Activated CD4-positive, alpha-beta T cell treated with anti-CD3 and anti-CD28 coated beads, Interleukin-2, amount 10 ng/mL, durations not matched to agents 7 days and 5 days (primary cell): ENCODE results near the gene GUF1. TPM values are rescaled to one million over a fixed set of nuclear protein-coding genes. Genes with fewer than 3 reads are reported as not detected.
"Not testable (repeated sequence)": the region's sequence is repeated elsewhere in the genome, so short reads cannot be mapped to it uniquely, and the experiment has no call there.

Experiments
- CTCF ChIA-PET: fragments of 350-600 bp; sonication (Branson Sonifier 250); formaldehyde crosslinking; loops from one replicate; lab custom pipeline; 2021; ENCODE audit warnings: antibody characterized with exemption; lab: Charles Lee
- POLR2A ChIA-PET: fragments of 350-600 bp; sonication (Branson Sonifier 250); formaldehyde crosslinking; loops from one replicate; lab custom pipeline; 2021; ENCODE audit warnings: antibody characterized with exemption; lab: Charles Lee
- DNase-seq: peaks from one replicate; pipeline ENCODE4 v3.0.0-alpha.2; 2020
- H3K27ac Mint-ChIP-seq: one replicate; pipeline ENCODE4 v1.8.0; 2021; ENCODE audit warnings: mild to moderate bottlenecking, moderate library complexity, mixed read lengths
- H3K27me3 Mint-ChIP-seq: one replicate; pipeline ENCODE4 v1.8.0; 2021; ENCODE audit warnings: mixed read lengths
- H3K36me3 Mint-ChIP-seq: one replicate; pipeline ENCODE4 v1.8.0; 2021; ENCODE audit warnings: low read depth, mixed read lengths
- H3K4me1 Mint-ChIP-seq: one replicate; pipeline ENCODE4 v1.8.0; 2021; ENCODE audit warnings: mixed read lengths
- H3K4me3 Mint-ChIP-seq: one replicate; pipeline ENCODE4 v1.8.0; 2021; ENCODE audit warnings: mild to moderate bottlenecking, moderate library complexity, mixed read lengths
- H3K9me3 Mint-ChIP-seq: one replicate; pipeline ENCODE4 v1.8.0; 2021; ENCODE audit warnings: mixed read lengths
- total RNA-seq, 2 experiments: library from RNA; stranded (reverse); gene quantifications; one replicate each; pipeline ENCODE4 v1.2.3, GENCODE V29; 2021

GUF1 gene
- total RNA-seq, 2 experiments from 2014 or later, result 23.6 to 28.5 TPM

- Mint-ChIP-seq H3K36me3 (peaks cover 2% of the 10 kb centered on the region), H3K27me3 (no peaks in the 10 kb centered on the region), H3K4me1 (peaks cover 11% of the 10 kb centered on the region), H3K27ac (no peak overlapping the region), H3K9me3 (no peaks in the 10 kb centered on the region), H3K4me3 (no peak overlapping the region)
- ChIA-PET POLR2A (no interaction called here), CTCF (no interaction called here)
- DNase-seq, result no peak
Measured at GRCh38 chr4:44720371-44720770, 42.2 kb downstream of the GUF1 start.

GRCh38 chr4:44722001-44722400 is 43.8 kb downstream of the GUF1 start:
- no peaks in the 10 kb centered on the region for H3K9me3 Mint-ChIP-seq
- H3K4me3 Mint-ChIP-seq, result no peak overlapping the region
- POLR2A ChIA-PET, result no interaction called here
- H3K27me3 Mint-ChIP-seq, result no peaks in the 10 kb centered on the region
- CTCF ChIA-PET, result no interaction called here
- H3K36me3 Mint-ChIP-seq, result no peaks in the 10 kb centered on the region
- no peak overlapping the region for H3K27ac Mint-ChIP-seq
- H3K4me1 Mint-ChIP-seq, result peaks cover 20% of the 10 kb centered on the region
- DNase-seq, result no peak

GRCh38 chr4:44725166-44725565 is 46.9 kb downstream of the GUF1 start:
- CTCF ChIA-PET, result interaction anchor here (0.9 kb wide), 1 partner anchor 8 kb away, joined by 3 read pairs; no protein-coding TSS in a partner anchor

DNA sequence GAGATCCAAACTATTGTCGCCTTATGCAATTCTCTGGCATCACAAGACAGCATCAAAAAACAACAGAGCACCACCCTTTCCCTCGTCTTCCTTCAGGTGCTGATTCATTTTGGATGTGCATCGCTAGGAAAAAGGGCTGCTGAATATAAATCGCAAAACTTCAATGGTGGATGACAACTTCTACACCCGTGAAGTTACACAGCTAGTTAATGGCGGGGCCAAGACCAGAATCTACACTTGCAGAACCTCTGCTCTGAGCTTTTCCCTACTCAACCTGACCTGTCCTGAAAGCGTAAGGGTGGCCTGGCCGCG is 47.5 kb downstream of the GUF1 start:
- peaks cover 20% of the 10 kb centered on the region for H3K4me1 Mint-ChIP-seq
- no peaks in the 10 kb centered on the region for H3K36me3 Mint-ChIP-seq
- H3K27ac Mint-ChIP-seq, result peak overlapping the region; percentile 94
- DNase-seq, result no peak
- peak overlapping the region; percentile 92 for H3K4me3 Mint-ChIP-seq
- no peaks in the 10 kb centered on the region for H3K9me3 Mint-ChIP-seq
- ChIA-PET CTCF (interaction anchor here (0.9 kb wide), 1 partner anchor 8 kb away, joined by 3 read pairs; no protein-coding TSS in a partner anchor), POLR2A (no interaction called here)
- peaks cover 3% of the 10 kb centered on the region for H3K27me3 Mint-ChIP-seq

More at GRCh38 chr4:44725166-44725565, 46.9 kb downstream of the GUF1 start:
- H3K9me3 Mint-ChIP-seq, result no peaks in the 10 kb centered on the region
- H3K4me1 Mint-ChIP-seq, result peaks cover 20% of the 10 kb centered on the region
- peak overlapping the region; percentile 92 for H3K4me3 Mint-ChIP-seq
- H3K36me3 Mint-ChIP-seq, result no peaks in the 10 kb centered on the region
- no peaks in the 10 kb centered on the region for H3K27me3 Mint-ChIP-seq
- POLR2A ChIA-PET, result no interaction called here
- H3K27ac Mint-ChIP-seq, result peak overlapping the region; percentile 71
- no peak for DNase-seq

DNA sequence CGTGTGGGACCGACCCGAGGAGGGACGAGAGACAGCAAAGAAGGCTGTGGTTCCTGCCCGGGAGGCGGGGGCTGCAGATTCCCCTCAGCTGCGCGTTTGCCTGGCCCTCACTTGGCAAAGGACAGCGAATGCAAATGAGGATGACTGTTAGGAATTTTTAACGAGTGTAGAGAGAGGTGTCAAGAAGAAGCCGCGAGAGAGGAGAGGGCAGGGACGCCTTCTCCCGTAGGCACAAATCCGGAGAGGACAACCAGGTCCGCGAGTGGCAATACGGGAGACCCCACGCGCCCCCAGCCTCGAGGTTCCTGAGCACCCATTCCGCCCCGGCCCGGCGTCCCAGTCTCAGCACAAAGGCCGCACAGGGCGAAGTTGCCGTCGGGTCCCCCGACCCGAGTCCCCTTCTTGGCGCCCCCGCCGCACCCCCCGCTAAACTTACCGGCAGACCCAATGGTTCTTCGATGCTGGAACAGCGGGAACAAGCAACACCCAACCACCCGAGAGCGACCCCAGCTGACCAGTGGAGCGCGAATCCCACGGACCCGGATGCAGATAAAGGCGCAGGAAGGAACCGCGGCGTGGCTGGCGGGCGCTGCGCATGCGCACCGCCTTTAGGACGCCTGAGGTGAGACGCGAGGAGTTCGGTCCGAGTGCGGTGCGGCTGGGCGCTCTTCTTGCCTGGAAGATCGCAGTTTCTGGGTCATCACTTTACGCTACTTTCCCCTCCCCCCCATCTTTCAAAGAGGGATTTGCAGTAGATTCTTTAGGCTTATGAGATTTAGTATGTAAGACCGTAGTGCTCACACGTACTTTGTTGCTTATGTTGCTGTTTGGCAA is 48.0 kb downstream of the GUF1 start, which contains the start of gene GNPDA2:
TSS of gene GNPDA2 (minus strand) at position 519 of the 834 bp plus-strand sequence. CDS start 4,349 bp downstream, outside the sequence.
- CTCF ChIA-PET, result interaction anchor here (0.9 to 1.1 kb wide), 2 partner anchors 9 kb away, joined by 3 read pairs; no protein-coding TSS in a partner anchor

GRCh38 chr4:44727471-44727870 is 49.3 kb downstream of the GUF1 start:
- peak overlapping the region; percentile 92 for H3K4me3 Mint-ChIP-seq
- ChIA-PET POLR2A (no interaction called here), CTCF (interaction anchor here (1.1 kb wide), 1 partner anchor 11 kb away, joined by 3 read pairs; no protein-coding TSS in a partner anchor)
- H3K9me3 Mint-ChIP-seq, result no peaks in the 10 kb centered on the region
- no peaks in the 10 kb centered on the region for H3K36me3 Mint-ChIP-seq
- H3K27ac Mint-ChIP-seq, result no peak overlapping the region
- no peak for DNase-seq
- peaks cover 20% of the 10 kb centered on the region for H3K4me1 Mint-ChIP-seq
- peaks cover 4% of the 10 kb centered on the region for H3K27me3 Mint-ChIP-seq

More for the DNA sequence above, 48.0 kb downstream of the GUF1 start, which contains the start of gene GNPDA2:
- H3K9me3 Mint-ChIP-seq, result no peaks in the 10 kb centered on the region
- peaks cover 20% of the 10 kb centered on the region for H3K4me1 Mint-ChIP-seq
- peak; percentile 85 for DNase-seq
- peak within 1 kb of the TSS; percentile 94 for H3K27ac Mint-ChIP-seq
- H3K36me3 Mint-ChIP-seq, result no peaks in the 10 kb centered on the region
- peaks cover 3% of the 10 kb centered on the region for H3K27me3 Mint-ChIP-seq
- POLR2A ChIA-PET, result no interaction called here
- peak within 1 kb of the TSS; percentile 92 for H3K4me3 Mint-ChIP-seq

DNA sequence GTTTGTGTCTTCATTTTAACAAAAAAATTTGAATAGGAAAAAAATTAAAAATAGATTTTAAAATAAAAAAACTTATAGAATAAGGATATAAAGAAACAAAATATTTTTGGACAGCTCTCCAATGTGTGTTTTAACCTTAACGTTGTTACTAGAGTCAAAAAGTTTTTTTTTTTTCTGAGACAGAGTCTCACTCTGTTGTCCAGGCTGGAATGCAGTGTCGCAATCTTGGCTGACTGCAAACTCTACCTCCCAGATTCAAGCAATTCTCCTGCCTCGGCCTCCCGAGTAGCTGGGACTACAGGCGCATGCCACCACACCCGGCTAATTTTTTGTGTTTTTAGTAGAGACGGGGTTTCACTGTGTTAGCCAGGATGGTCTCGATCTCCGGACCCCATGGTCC is 50.5 kb downstream of the GUF1 start:
- DNase-seq, H3K4me3 Mint-ChIP-seq, H3K36me3 Mint-ChIP-seq, H3K27ac Mint-ChIP-seq, H3K9me3 Mint-ChIP-seq, POLR2A ChIA-PET: not testable (repeated sequence)
- Mint-ChIP-seq H3K27me3 (peaks cover 12% of the 10 kb centered on the region), H3K4me1 (peaks cover 15% of the 10 kb centered on the region)
- CTCF ChIA-PET, result interaction anchor here (0.6 kb wide), 1 partner anchor 18 kb away, joined by 5 read pairs; no protein-coding TSS in a partner anchor

GRCh38 chr4:44736900-44737299 is 58.7 kb downstream of the GUF1 start:
- DNase-seq, result no peak
- H3K27ac Mint-ChIP-seq, result no peak overlapping the region
- POLR2A ChIA-PET, result no interaction called here
- no peaks in the 10 kb centered on the region for H3K9me3 Mint-ChIP-seq
- CTCF ChIA-PET, result no interaction called here
- no peak overlapping the region for H3K4me3 Mint-ChIP-seq
- no peaks in the 10 kb centered on the region for H3K36me3 Mint-ChIP-seq
- H3K27me3 Mint-ChIP-seq, result peaks cover 17% of the 10 kb centered on the region
- H3K4me1 Mint-ChIP-seq, result no peaks in the 10 kb centered on the region

- no peak for DNase-seq
- POLR2A ChIA-PET, result no interaction called here
- Mint-ChIP-seq H3K9me3 (no peaks in the 10 kb centered on the region), H3K36me3 (no peaks in the 10 kb centered on the region), H3K27me3 (peaks cover 9% of the 10 kb centered on the region), H3K4me1 (no peaks in the 10 kb centered on the region), H3K4me3 (no peak overlapping the region), H3K27ac (no peak overlapping the region)
- CTCF ChIA-PET, result no interaction called here
Measured at GRCh38 chr4:44738615-44739014, 60.4 kb downstream of the GUF1 start.

GRCh38 chr4:44740201-44740600 is 62.0 kb downstream of the GUF1 start:
- no peaks in the 10 kb centered on the region for H3K9me3 Mint-ChIP-seq
- H3K27ac Mint-ChIP-seq, result no peak overlapping the region
- peaks cover 9% of the 10 kb centered on the region for H3K27me3 Mint-ChIP-seq
- ChIA-PET POLR2A (no interaction called here), CTCF (no interaction called here)
- no peak overlapping the region for H3K4me3 Mint-ChIP-seq
- H3K36me3 Mint-ChIP-seq, result no peaks in the 10 kb centered on the region
- no peaks in the 10 kb centered on the region for H3K4me1 Mint-ChIP-seq
- DNase-seq, result no peak

Other genes with a start within 250 kb of the GUF1 start
- gene KCTD8, start 229.6 kb upstream of the GUF1 start, total RNA-seq, result not detected
- not detected for gene YIPF7, start 26.8 kb upstream of the GUF1 start, total RNA-seq
- gene GNPDA2, start 48.1 kb downstream of the GUF1 start, total RNA-seq, result 10 to 100 TPM in 1 of 2 experiments, 1 to 10 TPM in 1; 9.9 to 11.4 TPM